B cell (primary cell): ENCODE data around the gene RBM19. TPM values are rescaled to one million over a fixed set of nuclear protein-coding genes. Genes with fewer than 3 reads are reported as not detected.

Experiments
- ATAC-seq: fragments of 200-7000 bp; cut with Tn5 transposase; one replicate; pipeline ENCODE4 v1.10.0; 2021; ENCODE audit warnings: low read depth, mild to moderate bottlenecking, moderate number of reproducible peaks, moderate library complexity
- CTCF ChIA-PET: fragments of 350-600 bp; sonication (Branson Sonifier 250); formaldehyde crosslinking; loops from one replicate; lab custom pipeline; 2021; ENCODE audit warnings: antibody characterized with exemption, inconsistent platforms; lab: Charles Lee
- POLR2A ChIA-PET: fragments of 350-600 bp; sonication (Branson Sonifier 250); formaldehyde crosslinking; loops from one replicate; lab custom pipeline; 2021; ENCODE audit warnings: antibody characterized with exemption; lab: Charles Lee
- DNase-seq: peaks from one replicate; pipeline ENCODE4 v3.0.0; 2013
- H2AFZ ChIP-seq: 2 replicates; pipeline ENCODE4 v1.6.1; 2012; ENCODE audit warnings: mild to moderate bottlenecking, low read depth, low read length; ENCODE audit not compliant: insufficient read depth, poor library complexity, severe bottlenecking
- H3K27ac ChIP-seq, 2 donors: 1 replicate in 1 of 2; 2 replicates in 1 of 2; pipeline ENCODE4 v1.5.1; 2012 to 2013; ENCODE audit warnings: low read length in 2 of 2, mild to moderate bottlenecking in 2 of 2, moderate library complexity in 1 of 2
- H3K27me3 ChIP-seq, 4 experiments: fragments of 200-600 bp in 1 of 4; sonication (generic) in 1 of 4; replicated peaks in 1 of 4; 1 replicate in 2 of 4; 2 replicates in 2 of 4; pipeline versions ENCODE4 v1.6.1 to v1.7.0; 2013 to 2016; ENCODE audit warnings: low read length in 3 of 4, mild to moderate bottlenecking in 2 of 4, mixed read lengths in 1 of 4, moderate library complexity in 1 of 4; ENCODE audit not compliant: insufficient read depth in 4 of 4, control insufficient read depth in 3 of 4; ENCODE audit errors: control extremely low read depth in 1 of 4
- H3K36me3 ChIP-seq, 2 experiments: replicated peaks in 1 of 2; 1 replicate in 1 of 2; 2 replicates in 1 of 2; pipeline versions ENCODE4 v1.6.1 to v1.7.1; 2013; ENCODE audit warnings: low read length in 1 of 2; ENCODE audit not compliant: insufficient read depth in 2 of 2, control insufficient read depth in 1 of 2; ENCODE audit errors: control extremely low read depth in 1 of 2, extremely low read depth in 1 of 2
- H3K4me1 ChIP-seq, 2 donors: fragments of 200-600 bp in 1 of 2; sonication (generic) in 1 of 2; 1 replicate in 1 of 2; 2 replicates in 1 of 2; pipeline versions ENCODE4 v1.5.1 to v1.6.1; 2013 to 2017; ENCODE audit warnings: low read length in 2 of 2; ENCODE audit not compliant: control insufficient read depth in 2 of 2, insufficient read depth in 2 of 2
- H3K4me2 ChIP-seq: replicated peaks from 2 replicates; pipeline ENCODE3; 2012; ENCODE audit warnings: mild to moderate bottlenecking, low read depth, low read length; ENCODE audit not compliant: poor library complexity, severe bottlenecking
- H3K4me3 ChIP-seq, 5 experiments: fragments of 200-600 bp in 1 of 5; sonication (generic) in 1 of 5; 1 replicate in 3 of 5; 2 replicates in 2 of 5; pipeline versions ENCODE4 v1.5.1 to v1.7.0; 2011 to 2016; ENCODE audit warnings: low read length in 4 of 5, mild to moderate bottlenecking in 4 of 5, low read depth in 2 of 5, control low read depth in 1 of 5, moderate library complexity in 1 of 5; ENCODE audit not compliant: insufficient read depth in 1 of 5; ENCODE audit errors: control extremely low read depth in 1 of 5, extremely low read depth in 1 of 5
- H3K79me2 ChIP-seq: fragments of 200-600 bp; sonication (generic); one replicate; pipeline ENCODE4 v1.6.0; 2016; ENCODE audit warnings: low read length; ENCODE audit not compliant: control insufficient read depth, insufficient read depth
- H3K9ac ChIP-seq: fragments of 200-600 bp; sonication (generic); 2 replicates; pipeline ENCODE4 v1.6.1; 2017; ENCODE audit warnings: mild to moderate bottlenecking, low read length, moderate library complexity
- H3K9me3 ChIP-seq, 3 donors: one replicate each; pipeline versions ENCODE4 v1.6.1 to v1.7.1; 2013; ENCODE audit warnings: low read length in 2 of 3; ENCODE audit not compliant: control insufficient read depth in 2 of 3, insufficient read depth in 1 of 3; ENCODE audit errors: control extremely low read depth in 1 of 3
- H4K20me1 ChIP-seq: 2 replicates; pipeline ENCODE4 v1.6.0; 2012; ENCODE audit warnings: mild to moderate bottlenecking, low read length; ENCODE audit not compliant: insufficient read depth, control insufficient read depth, poor library complexity, severe bottlenecking
- H3K27ac Mint-ChIP-seq: one replicate; pipeline ENCODE4 v1.8.0; 2021; ENCODE audit warnings: mixed read lengths
- H3K27me3 Mint-ChIP-seq: one replicate; pipeline ENCODE4 v1.8.0; 2021; ENCODE audit warnings: mixed read lengths
- H3K4me1 Mint-ChIP-seq: one replicate; pipeline ENCODE4 v1.8.0; 2021; ENCODE audit warnings: mixed read lengths
- H3K4me3 Mint-ChIP-seq: one replicate; pipeline ENCODE4 v1.8.0; 2021; ENCODE audit warnings: mixed read lengths
- H3K9me3 Mint-ChIP-seq: one replicate; pipeline ENCODE4 v1.8.0; 2022; ENCODE audit warnings: mixed read lengths; ENCODE audit not compliant: insufficient read depth
- EZH2 ChIP-seq: IDR thresholded peaks from 2 replicates; pipeline ENCODE4 v1.6.1; 2012; ENCODE audit warnings: borderline replicate concordance, low read depth, mild to moderate bottlenecking, moderate library complexity, low read length; ENCODE audit not compliant: insufficient read depth, poor library complexity, severe bottlenecking
- WGBS: methylation state at CpG from one replicate; pipeline ENCODE4 v1.1.5; 2013; ENCODE audit warnings: missing lambda C conversion rate; ENCODE audit not compliant: insufficient coverage; 5-methylcytosine and 5-hydroxymethylcytosine counted together
- intact Hi-C: fragments of 100-400 bp; cut with micrococcal nuclease; formaldehyde crosslinking; loops from one replicate; pipeline ENCODE4 v1.10.0; 2022
- polyA plus RNA-seq: library from polyadenylated mRNA; depleted of rRNA; stranded (reverse); fragments of >200 nt; gene quantifications from 2 replicates; pipeline ENCODE4 v1.2.3, GENCODE V29; 2012
- total RNA-seq, 2 donors: library from RNA; stranded (reverse); fragments of 120-200 nt in 1 of 2; gene quantifications; 1 replicate in 1 of 2; 2 replicates in 1 of 2; pipeline versions ENCODE4 v1.2.3 to v1.2.4, GENCODE V29; 2013 to 2022
- TF ChIP-seq, protein P1 (sequence below): fragments of 200-600 bp; IDR thresholded peaks from one replicate; pipeline ENCODE4 v1.8.0; 2022; ENCODE audit warnings: antibody characterized with exemption, mild to moderate bottlenecking

The RBM19 gene
- total and polyA plus RNA-seq, 2 donors (not counting 1 experiment from before 2014, with no cell fraction given), result 43.1 to 90.0 TPM

- Histone ChIP-seq H3K4me1 (no peaks in the 10 kb centered on the region), H3K79me2 (no peaks in the 10 kb centered on the region), H3K36me3 (no peaks in the 10 kb centered on the region), H2AFZ (no peak overlapping the region), H3K4me2 (no peak overlapping the region), H3K27me3 (peaks cover 0 to 23% (median 11%) of the 10 kb centered on the region in 4 experiments), H4K20me1 (no peaks in the 10 kb centered on the region), H3K9me3 (peaks cover 0 to 6% (median 0%) of the 10 kb centered on the region in 3 donors), H3K9ac (no peak overlapping the region), H3K27ac (no peak overlapping the region), H3K4me3 (no peak overlapping the region)
- peaks cover 55% of the 10 kb centered on the region for H3K27me3 Mint-ChIP-seq
- H3K4me3 Mint-ChIP-seq, result no peak overlapping the region
- WGBS, result 78% methylated on average over 1 of the region's 2 CpGs
- TF ChIP-seq EZH2, result no peak
- TF ChIP-seq, protein P1, sequence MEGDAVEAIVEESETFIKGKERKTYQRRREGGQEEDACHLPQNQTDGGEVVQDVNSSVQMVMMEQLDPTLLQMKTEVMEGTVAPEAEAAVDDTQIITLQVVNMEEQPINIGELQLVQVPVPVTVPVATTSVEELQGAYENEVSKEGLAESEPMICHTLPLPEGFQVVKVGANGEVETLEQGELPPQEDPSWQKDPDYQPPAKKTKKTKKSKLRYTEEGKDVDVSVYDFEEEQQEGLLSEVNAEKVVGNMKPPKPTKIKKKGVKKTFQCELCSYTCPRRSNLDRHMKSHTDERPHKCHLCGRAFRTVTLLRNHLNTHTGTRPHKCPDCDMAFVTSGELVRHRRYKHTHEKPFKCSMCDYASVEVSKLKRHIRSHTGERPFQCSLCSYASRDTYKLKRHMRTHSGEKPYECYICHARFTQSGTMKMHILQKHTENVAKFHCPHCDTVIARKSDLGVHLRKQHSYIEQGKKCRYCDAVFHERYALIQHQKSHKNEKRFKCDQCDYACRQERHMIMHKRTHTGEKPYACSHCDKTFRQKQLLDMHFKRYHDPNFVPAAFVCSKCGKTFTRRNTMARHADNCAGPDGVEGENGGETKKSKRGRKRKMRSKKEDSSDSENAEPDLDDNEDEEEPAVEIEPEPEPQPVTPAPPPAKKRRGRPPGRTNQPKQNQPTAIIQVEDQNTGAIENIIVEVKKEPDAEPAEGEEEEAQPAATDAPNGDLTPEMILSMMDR, result no peak
- intact Hi-C loops, result no loop called here
- H3K9me3 Mint-ChIP-seq, result no peaks in the 10 kb centered on the region
- ChIA-PET POLR2A (no interaction called here), CTCF (no interaction called here)
- DNase-seq, result no peak
- no peaks in the 10 kb centered on the region for H3K4me1 Mint-ChIP-seq
- ATAC-seq, result no peak
- no peak overlapping the region for H3K27ac Mint-ChIP-seq
Observed at GRCh38 chr12:113779774-113780173, 186.4 kb downstream of the RBM19 start.

DNA sequence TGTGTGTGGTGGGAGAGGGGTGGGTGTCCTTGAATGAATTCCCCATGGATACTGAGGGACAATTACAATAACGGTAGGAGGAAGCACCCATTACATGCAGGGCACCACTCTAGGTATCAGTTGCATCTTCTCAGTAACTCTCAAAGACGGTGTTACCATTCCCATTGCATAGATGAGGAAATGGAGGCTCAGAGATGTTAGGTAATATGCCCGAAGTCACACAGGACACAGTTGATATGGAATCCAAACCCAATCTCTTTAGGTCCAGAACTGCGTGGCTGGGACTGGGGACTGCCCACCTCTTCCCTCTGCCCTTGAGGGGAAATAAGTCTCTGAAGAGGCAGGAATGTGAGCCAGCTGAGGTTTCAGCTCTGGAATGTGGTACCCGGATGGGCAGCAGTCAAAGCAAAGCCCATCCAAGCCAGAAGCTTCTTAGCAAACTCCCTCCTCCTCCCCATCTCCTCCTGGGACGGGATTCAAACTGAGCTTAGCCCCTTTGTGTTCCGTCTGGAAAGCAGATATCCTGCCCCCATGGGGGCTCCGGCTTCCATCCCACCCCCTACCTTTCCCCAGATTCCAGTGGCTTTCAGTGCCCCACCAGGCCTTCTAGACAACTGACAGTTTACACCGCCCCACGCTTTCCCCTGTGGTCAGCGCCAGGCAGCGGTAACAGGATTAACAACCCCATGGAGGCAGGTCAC is 187.5 kb downstream of the RBM19 start:
- DNase-seq (no peak), ATAC-seq (no peak)
- Mint-ChIP-seq H3K4me3 (no peak overlapping the region), H3K9me3 (no peaks in the 10 kb centered on the region), H3K4me1 (no peaks in the 10 kb centered on the region), H3K27me3 (peaks cover 44% of the 10 kb centered on the region), H3K27ac (no peak overlapping the region)
- Histone ChIP-seq H3K9ac (no peak overlapping the region), H3K79me2 (no peaks in the 10 kb centered on the region), H4K20me1 (no peaks in the 10 kb centered on the region), H3K4me2 (no peak overlapping the region), H3K4me3 (no peak overlapping the region), H3K9me3 (peaks cover 0 to 6% (median 0%) of the 10 kb centered on the region in 3 donors), H3K27ac (no peak overlapping the region), H3K4me1 (no peaks in the 10 kb centered on the region), H2AFZ (no peak overlapping the region), H3K27me3 (peaks cover 0 to 23% (median 11%) of the 10 kb centered on the region in 4 experiments), H3K36me3 (no peaks in the 10 kb centered on the region)
- ChIA-PET POLR2A (no interaction called here), CTCF (no interaction called here)
- 51% methylated on average over 5 of the region's 12 CpGs for WGBS
- intact Hi-C loops, result no loop called here
- TF ChIP-seq EZH2, result no peak
- TF ChIP-seq, protein P1, result no peak
